ENCODE results near the gene PLBD1.

- TF ChIP-seq POLR2A (IDR thresholded peaks at IDR 0.05; ENCODE audit: low read length), result no peak
- no peak for TF ChIP-seq GATA1 (IDR thresholded peaks at IDR 0.05; ENCODE audit: low read depth, low read length)
Measured at GRCh38 chr12:14454098-14454907, 113.4 kb downstream of the PLBD1 start.
